Measurements from ENCODE around the gene ZNF516.
A peak's percentile ranks its signal among the peaks of the same experiment; 100 is the strongest.

ZNF516 gene

GRCh38 chr18:76506974-76507764 is 12.1 kb upstream of the ZNF516 start:
- DNase-seq (ENCODE audit: low read depth in 4 of 4, low spot score in 1 of 4) = no peak

- no peak for DNase-seq (ENCODE audit: low read depth in 4 of 4, low spot score in 1 of 4)
Observed at GRCh38 chr18:76506395-76506794, 11.4 kb upstream of the ZNF516 start.

GRCh38 chr18:76505614-76506013 is 10.6 kb upstream of the ZNF516 start:
- DNase-seq (ENCODE audit: low read depth in 4 of 4, low spot score in 1 of 4) = no peak

GRCh38 chr18:76504749-76505148 is 9.7 kb upstream of the ZNF516 start:
- no peak for DNase-seq (ENCODE audit: low read depth in 4 of 4, low spot score in 1 of 4)

- DNase-seq (ENCODE audit: low read depth in 4 of 4, low spot score in 1 of 4) = no peak
Observed at GRCh38 chr18:76503649-76504386, 8.8 kb upstream of the ZNF516 start.

GRCh38 chr18:76502551-76502950 is 7.5 kb upstream of the ZNF516 start:
- no peak for DNase-seq (ENCODE audit: low read depth in 4 of 4, low spot score in 1 of 4)

DNA sequence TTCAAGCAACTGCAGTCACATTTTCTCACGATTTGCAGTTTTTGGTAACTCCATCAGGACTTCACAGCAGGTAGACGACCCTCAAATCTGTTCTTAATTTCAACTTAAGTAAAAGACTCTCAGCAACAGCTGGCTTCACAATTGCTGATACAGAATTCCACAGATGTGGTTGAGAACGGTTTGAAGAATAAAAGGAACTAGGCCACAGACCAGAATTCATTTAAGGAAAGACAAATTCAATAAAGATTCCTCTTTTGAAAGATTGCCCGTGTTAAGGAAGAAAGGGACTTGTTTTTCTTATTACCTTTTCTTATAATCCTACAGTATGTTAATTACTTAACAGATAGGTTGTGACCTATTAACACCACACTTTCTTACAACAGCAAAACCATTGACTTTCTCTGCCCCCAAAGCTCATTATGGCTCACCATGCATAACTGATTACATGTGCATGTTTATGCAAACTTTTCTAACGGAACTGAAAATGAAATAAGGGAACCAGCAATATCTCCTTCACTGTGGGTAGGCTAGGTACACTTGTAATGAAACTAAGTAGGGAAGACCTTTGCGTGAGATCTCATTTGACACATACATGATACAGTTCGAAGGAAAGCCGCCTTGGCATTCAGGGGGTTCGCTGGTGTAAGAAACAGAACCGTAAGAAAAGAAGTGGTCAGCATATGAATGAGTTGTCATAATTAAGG is 4.7 kb upstream of the ZNF516 start:
- DNase-seq (ENCODE audit: low read depth in 4 of 4, low spot score in 1 of 4) = no peak

DNA sequence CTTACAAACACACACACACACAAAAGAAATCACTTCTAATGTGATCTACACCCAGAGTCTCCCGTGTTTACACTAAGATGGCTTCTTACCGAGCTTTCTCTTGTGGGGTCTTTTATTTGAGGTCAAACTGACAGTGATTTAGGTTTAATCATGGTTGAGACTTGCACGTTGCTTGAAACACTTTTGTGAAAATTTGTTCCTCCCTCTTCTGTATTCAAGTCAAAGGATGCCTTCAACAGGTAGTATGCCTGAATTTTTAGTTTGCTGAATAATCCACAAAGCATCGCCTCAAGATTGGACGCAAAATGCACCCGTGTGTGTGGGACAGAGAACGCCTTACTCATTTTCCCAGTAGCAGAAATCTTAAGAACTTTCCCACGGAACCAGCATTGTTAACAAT is 4.0 kb upstream of the ZNF516 start:
- no peak for DNase-seq (ENCODE audit: low read depth in 4 of 4, low spot score in 1 of 4)

DNA sequence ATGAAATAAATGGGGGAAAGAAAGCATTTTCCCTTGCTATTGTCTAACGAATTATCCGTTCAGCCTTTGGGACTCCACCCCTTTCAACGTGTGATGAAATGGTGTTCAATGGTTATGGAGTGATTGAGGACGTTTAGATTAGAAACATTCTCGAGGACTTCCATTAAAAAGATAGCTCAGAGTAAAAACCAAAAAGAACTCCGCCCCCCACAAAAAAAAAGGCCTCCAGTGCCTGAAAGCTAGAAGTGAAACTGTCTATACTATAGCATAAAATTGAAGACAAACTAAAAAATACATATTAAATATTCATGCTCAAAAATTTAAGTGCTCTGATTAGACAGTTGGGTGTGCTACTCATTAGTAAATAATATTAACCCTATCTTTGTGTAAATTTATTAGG is 3.0 kb upstream of the ZNF516 start:
- DNase-seq (ENCODE audit: low read depth in 4 of 4, low spot score in 1 of 4) = no peak

DNA sequence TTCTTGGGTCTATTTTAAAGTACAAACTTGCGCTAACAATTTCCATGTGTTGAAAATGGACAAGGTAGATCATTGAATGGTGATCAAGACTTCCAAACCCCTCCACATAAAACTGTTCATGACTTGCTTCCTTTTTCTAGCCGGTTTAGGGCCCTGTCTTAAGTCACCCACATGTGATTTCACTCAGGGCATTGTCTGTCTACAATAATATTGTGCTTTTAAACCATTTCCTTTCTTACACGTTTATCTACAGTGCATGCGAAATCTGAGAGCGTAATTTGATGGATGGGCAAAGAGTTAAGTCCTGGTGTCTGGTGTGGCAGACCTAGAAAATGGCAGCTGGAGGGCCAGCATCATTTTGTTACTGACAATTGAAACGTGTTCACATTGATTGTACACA is 2.0 kb upstream of the ZNF516 start:
- no peak for DNase-seq (ENCODE audit: low read depth in 4 of 4, low spot score in 1 of 4)

DNA sequence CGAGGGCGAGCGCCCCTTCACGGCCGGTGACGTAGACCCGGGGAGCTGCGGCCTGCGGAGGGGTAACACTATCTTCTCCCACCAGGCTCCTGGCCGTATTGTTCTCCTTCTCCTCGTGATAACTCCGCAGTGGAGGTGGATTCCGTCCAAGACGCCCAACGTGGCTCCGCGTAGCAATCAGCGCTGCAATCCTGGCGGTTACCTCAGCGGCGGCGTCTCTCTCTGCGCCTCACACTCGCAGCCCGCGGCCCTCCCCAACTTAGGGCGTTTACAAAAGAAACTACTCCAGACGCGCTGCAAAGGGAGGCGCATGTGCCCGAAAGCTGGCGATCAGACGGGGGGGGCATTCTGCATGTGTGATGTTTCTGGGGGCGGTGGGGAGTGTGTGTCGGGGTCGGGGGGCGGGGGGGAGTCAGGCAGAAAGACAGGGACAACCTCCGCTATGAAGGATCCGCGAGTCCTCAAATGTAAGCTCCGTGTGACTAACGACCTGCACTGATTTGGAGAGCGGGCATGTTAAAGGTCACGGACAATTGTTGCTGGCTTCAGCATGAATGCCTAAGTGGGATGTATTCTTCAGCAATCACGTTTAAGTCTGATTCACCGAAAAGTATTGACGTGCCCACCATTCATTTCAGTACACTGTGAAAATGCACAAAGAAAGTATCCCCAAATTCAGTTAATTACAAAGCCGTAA is 1.3 kb upstream of the ZNF516 start:
- DNase-seq (ENCODE audit: low read depth in 4 of 4, low spot score in 1 of 4) = peak in 1 of 4 experiments; percentile 10

DNA sequence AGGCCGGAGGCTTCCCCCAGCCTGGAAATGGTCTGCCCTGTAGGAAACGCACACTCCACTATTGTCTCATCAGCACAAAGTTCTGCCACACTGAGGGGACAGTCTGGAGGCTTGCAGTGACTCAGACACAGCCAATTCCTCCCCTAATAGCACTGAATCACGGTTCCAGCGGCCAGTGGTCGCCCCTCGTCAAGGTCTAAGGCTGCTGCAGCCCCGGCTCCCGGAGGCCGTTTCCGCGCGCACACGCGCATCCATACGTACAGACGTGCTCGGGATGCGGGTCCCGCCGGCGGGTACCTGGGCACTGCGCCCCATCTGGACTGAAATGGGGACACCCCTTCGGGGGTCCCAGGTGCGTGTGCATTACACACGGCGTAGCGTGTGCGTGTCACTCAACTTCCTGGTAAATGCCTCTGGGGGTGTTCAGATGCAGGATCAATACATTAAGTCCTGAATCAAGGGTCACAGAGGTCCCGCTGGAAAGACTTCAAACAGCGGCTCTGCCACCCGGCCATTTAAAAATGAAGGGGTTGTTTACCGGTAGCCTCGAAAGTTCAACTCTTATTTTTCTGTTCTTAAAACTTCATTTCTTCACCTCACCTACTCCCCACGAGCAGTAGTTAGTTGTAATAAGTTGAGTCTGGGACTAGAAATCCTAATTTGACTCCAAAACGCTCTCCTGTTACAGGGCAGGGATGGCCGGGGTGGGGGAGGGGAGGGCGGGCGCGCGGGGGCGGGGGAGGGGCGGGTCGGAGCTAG is 572 bp upstream of the ZNF516 start:
- no peak for DNase-seq (ENCODE audit: low read depth in 4 of 4, low spot score in 1 of 4)

DNA sequence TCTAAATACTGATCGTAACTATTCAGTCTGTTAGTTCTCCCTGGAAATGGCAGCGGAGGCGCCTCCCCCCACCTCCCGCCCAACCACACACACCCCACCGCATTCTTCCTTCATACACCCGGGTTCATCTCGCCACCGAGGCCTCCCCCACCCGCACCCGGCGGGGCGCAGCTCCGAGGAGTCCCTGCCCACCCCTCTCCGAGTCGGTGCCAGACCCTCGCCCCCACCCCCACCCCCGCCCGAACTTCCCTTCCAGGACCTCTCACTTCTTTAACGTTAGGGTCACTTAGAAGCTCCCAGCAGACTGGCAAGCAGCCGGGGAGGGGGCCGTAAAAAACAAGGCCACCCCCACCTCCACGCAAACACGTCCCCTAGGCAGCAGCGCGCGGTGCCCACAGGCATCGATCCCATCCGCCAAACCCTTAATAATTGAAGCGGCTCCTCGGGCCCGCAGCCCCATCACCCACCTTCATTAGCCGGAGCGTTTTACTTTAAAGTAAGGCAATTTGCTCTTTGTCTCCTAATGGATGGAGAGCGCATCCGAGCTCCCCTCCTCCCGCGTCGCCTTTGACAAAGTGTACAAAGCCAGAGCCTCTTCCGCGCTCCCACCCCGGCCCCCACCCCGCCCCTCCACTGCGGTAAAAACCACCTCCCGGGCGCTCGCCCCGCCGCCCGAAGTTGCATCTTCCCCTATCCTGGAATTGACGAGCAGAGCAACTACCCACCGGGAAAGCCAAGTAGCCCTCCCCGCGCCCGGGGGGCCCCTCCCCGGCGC is 624 bp downstream of the ZNF516 start:
- DNase-seq (ENCODE audit: low read depth in 4 of 4, low spot score in 1 of 4) = peak in 1 of 4 experiments; percentile 7

GRCh38 chr18:76493213-76494161 is 1.6 kb downstream of the ZNF516 start:
- peak in 1 of 4 experiments; percentile 4 for DNase-seq (ENCODE audit: low read depth in 4 of 4, low spot score in 1 of 4)

DNA sequence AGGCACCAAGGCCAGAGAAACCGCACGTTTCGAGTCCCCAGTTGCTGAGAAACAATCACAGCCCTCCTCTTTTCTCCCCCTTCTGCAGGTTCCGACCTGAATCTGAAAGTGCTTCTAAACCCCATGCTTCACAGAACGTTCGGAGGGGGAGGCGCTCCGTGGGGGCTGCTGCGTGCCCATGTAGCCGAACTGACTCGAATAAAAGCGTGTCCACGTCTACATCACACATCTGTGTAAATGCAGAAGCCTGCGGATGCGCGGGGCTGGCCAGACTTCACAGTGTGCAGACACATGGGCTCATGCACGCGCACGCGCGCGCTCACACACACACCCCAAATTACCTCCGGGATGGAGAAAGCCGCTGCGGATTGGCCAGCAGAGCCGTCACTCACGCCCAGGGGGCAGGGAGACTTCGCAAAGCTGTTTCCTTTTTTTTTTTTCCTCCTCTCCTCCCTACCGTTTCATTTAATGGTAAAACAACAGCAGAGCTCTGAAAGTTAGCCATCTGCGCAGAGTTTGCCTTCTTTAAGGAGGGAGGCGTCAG is 2.3 kb downstream of the ZNF516 start:
- DNase-seq (ENCODE audit: low read depth in 4 of 4, low spot score in 1 of 4) = peak; percentile 96 to 99 (median 99)

- peak in 1 of 4 experiments; percentile 14 for DNase-seq (ENCODE audit: low read depth in 4 of 4, low spot score in 1 of 4)
Observed at GRCh38 chr18:76491776-76492668, 3.0 kb downstream of the ZNF516 start.

GRCh38 chr18:76491473-76491775 is 3.6 kb downstream of the ZNF516 start:
- peak in 2 of 4 experiments; percentile 48 to 68 for DNase-seq (ENCODE audit: low read depth in 4 of 4, low spot score in 1 of 4)

All from stimulated activated CD4-positive, alpha-beta T cell treated with anti-CD3 and anti-CD28 coated beads, Interleukin-1b, Interleukin-23, amount 100 ng/mL, for 24 hours (primary cell).